Trophoblast cell (in vitro differentiated cells and primary cell): Measurements from ENCODE around the gene NHERF1.
A peak's percentile ranks its signal among the peaks of the same experiment; 100 is the strongest.

Experiments used
- DNase-seq, 2 donors: peaks; one replicate each; pipeline ENCODE4 v3.0.0-alpha.2; 2016
- H2AFZ ChIP-seq: 2 replicates; pipeline ENCODE4 v1.6.1; 2013; ENCODE audit warnings: low read length, moderate library complexity, mild to moderate bottlenecking; ENCODE audit not compliant: insufficient read depth, poor library complexity
- H2AK5ac ChIP-seq: 2 replicates; pipeline ENCODE4 v1.6.1; 2013; ENCODE audit warnings: mild to moderate bottlenecking, low read length
- H2BK120ac ChIP-seq: 2 replicates; pipeline ENCODE4 v1.6.1; 2013; ENCODE audit warnings: low read length, mild to moderate bottlenecking, moderate library complexity; ENCODE audit not compliant: insufficient read depth, poor library complexity
- H2BK12ac ChIP-seq: 2 replicates; pipeline ENCODE4 v1.6.1; 2013; ENCODE audit warnings: mild to moderate bottlenecking, low read length, moderate library complexity
- H2BK5ac ChIP-seq: 2 replicates; pipeline ENCODE4 v1.6.1; 2013; ENCODE audit warnings: low read length, low read depth, moderate library complexity, mild to moderate bottlenecking; ENCODE audit not compliant: poor library complexity
- H3K14ac ChIP-seq: 2 replicates; pipeline ENCODE4 v1.6.1; 2013; ENCODE audit warnings: mild to moderate bottlenecking, low read length
- H3K18ac ChIP-seq: 2 replicates; pipeline ENCODE4 v1.6.1; 2013; ENCODE audit warnings: mild to moderate bottlenecking, low read length
- H3K23ac ChIP-seq: 2 replicates; pipeline ENCODE4 v1.6.1; 2013; ENCODE audit warnings: low read length
- H3K27ac ChIP-seq: 2 replicates; pipeline ENCODE4 v1.5.1; 2013; ENCODE audit warnings: low read depth, mild to moderate bottlenecking, inconsistent platforms, low read length, moderate library complexity
- H3K27me3 ChIP-seq: 2 replicates; pipeline ENCODE4 v1.6.1; 2013; ENCODE audit warnings: inconsistent platforms, mild to moderate bottlenecking, low read length, moderate library complexity; ENCODE audit not compliant: insufficient read depth
- H3K36me3 ChIP-seq, 2 experiments: 1 replicate in 1 of 2; 2 replicates in 1 of 2; pipeline ENCODE4 v1.6.1; 2013; ENCODE audit warnings: low read length in 2 of 2, mild to moderate bottlenecking in 2 of 2, moderate library complexity in 1 of 2; ENCODE audit not compliant: insufficient read depth in 2 of 2, control insufficient read depth in 1 of 2
- H3K4ac ChIP-seq: 2 replicates; pipeline ENCODE4 v1.6.1; 2013; ENCODE audit warnings: low read depth, mild to moderate bottlenecking, low read length, moderate library complexity
- H3K4me1 ChIP-seq, 2 experiments: 1 replicate in 1 of 2; 2 replicates in 1 of 2; pipeline ENCODE4 v1.6.1; 2013; ENCODE audit warnings: low read length in 2 of 2, mild to moderate bottlenecking in 2 of 2, moderate library complexity in 1 of 2; ENCODE audit not compliant: insufficient read depth in 2 of 2, control insufficient read depth in 1 of 2
- H3K4me2 ChIP-seq: 2 replicates; pipeline ENCODE4 v1.6.1; 2013; ENCODE audit warnings: inconsistent platforms, mild to moderate bottlenecking, low read length, moderate library complexity
- H3K4me3 ChIP-seq: 2 replicates; pipeline ENCODE4 v1.5.1; 2013; ENCODE audit warnings: mild to moderate bottlenecking, low read depth, low read length, inconsistent platforms
- H3K79me1 ChIP-seq: one replicate; pipeline ENCODE4 v1.6.1; 2013; ENCODE audit warnings: low read length
- H3K79me2 ChIP-seq: 2 replicates; pipeline ENCODE4 v1.6.1; 2013; ENCODE audit warnings: low read length, mild to moderate bottlenecking; ENCODE audit not compliant: control insufficient read depth, insufficient read depth, poor library complexity
- H3K9ac ChIP-seq: 2 replicates; pipeline ENCODE4 v1.6.1; 2013; ENCODE audit warnings: mild to moderate bottlenecking, low read length
- H3K9me3 ChIP-seq: 2 replicates; pipeline ENCODE4 v1.6.1; 2013; ENCODE audit warnings: low read depth, mild to moderate bottlenecking, control low read depth, inconsistent platforms, low read length; ENCODE audit not compliant: insufficient read depth
- H4K12ac ChIP-seq: 2 replicates; pipeline ENCODE4 v1.6.1; 2013; ENCODE audit warnings: low read depth, mild to moderate bottlenecking, low read length, moderate library complexity
- H4K8ac ChIP-seq: 2 replicates; pipeline ENCODE4 v1.6.1; 2013; ENCODE audit warnings: low read depth, mild to moderate bottlenecking, low read length, moderate library complexity
- H4K91ac ChIP-seq: one replicate; pipeline ENCODE4 v1.6.1; 2013; ENCODE audit warnings: low read depth, mild to moderate bottlenecking, low read length, moderate library complexity
- WGBS: extraction: QIAGEN DNeasy Blood & Tissue Kit; methylation state at CpG from one replicate; pipeline ENCODE4 v1.1.7; 2013; ENCODE audit warnings: missing lambda C conversion rate; ENCODE audit not compliant: insufficient read length, insufficient coverage; ENCODE audit errors: extremely low coverage; 5-methylcytosine and 5-hydroxymethylcytosine counted together

The NHERF1 gene

DNA sequence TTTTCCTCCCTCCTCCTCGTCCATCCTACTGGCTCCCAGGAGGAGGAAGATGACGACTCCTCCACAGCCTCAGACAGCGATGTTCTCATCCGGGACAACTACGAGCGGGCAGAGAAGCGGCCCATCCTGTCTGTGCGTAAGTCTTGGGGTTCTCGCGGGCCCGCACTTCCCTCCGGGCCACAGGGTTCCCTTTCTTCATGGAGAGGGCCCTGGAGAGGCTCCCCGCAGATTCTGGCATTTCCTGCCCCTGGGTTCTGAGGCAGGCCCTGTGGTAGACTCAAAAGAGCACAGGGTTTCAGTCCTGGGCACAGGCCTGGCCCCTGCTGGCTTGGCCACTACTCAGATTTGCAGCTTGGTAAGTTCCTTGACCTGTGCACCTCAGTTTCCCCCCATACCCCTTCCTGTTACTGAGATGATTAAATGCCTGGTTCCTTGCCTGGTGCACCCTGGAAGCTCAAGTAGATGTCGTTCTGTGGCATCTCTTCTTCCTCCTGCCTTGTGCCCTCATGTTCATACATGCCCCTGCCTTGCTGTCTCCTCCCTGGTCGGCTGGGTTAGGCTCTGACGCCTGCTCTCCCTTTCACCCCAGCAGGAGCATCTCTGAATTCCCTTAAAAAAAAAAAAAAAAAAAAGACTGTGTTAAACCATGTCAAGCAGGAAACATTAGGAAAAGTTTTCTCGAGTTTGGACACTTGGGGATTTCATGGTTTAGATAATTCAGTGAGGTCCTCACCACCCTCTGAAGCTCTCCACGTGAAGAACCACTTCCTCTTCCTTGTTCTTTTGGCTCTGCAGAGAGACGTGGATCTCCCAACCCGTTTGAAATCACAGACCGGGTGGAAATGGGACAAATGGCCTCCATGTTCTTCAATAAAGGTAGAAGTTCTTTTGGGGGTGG lies 42.0 kb downstream of the NHERF1 start:
- no peak overlapping the region for H3K27ac ChIP-seq
- no peaks in the 10 kb centered on the region for H3K27me3 ChIP-seq
- H2AFZ ChIP-seq: no peak overlapping the region
- no peak overlapping the region for H3K18ac ChIP-seq
- no peak overlapping the region for H4K12ac ChIP-seq
- WGBS: no CpG with 5 or more reads among the region's 21 CpGs
- H4K91ac ChIP-seq: no peak overlapping the region
- no peaks in the 10 kb centered on the region for H3K79me1 ChIP-seq
- no peak overlapping the region for H3K14ac ChIP-seq
- no peak overlapping the region for H2BK5ac ChIP-seq
- peaks cover 37 to 48% of the 10 kb centered on the region in 2 experiments for H3K36me3 ChIP-seq
- no peak overlapping the region for H3K23ac ChIP-seq
- no peaks in the 10 kb centered on the region for H3K79me2 ChIP-seq
- peak in 1 of 2 donors; percentile 21 for DNase-seq
- H3K9me3 ChIP-seq: no peaks in the 10 kb centered on the region
- no peak overlapping the region for H2BK120ac ChIP-seq
- H3K4me3 ChIP-seq: no peak overlapping the region
- H2BK12ac ChIP-seq: no peak overlapping the region
- no peak overlapping the region for H3K4ac ChIP-seq
- H3K4me2 ChIP-seq: no peak overlapping the region
- no peak overlapping the region for H2AK5ac ChIP-seq
- H3K4me1 ChIP-seq: no peaks in the 10 kb centered on the region
- no peak overlapping the region for H3K9ac ChIP-seq
- no peak overlapping the region for H4K8ac ChIP-seq

DNA sequence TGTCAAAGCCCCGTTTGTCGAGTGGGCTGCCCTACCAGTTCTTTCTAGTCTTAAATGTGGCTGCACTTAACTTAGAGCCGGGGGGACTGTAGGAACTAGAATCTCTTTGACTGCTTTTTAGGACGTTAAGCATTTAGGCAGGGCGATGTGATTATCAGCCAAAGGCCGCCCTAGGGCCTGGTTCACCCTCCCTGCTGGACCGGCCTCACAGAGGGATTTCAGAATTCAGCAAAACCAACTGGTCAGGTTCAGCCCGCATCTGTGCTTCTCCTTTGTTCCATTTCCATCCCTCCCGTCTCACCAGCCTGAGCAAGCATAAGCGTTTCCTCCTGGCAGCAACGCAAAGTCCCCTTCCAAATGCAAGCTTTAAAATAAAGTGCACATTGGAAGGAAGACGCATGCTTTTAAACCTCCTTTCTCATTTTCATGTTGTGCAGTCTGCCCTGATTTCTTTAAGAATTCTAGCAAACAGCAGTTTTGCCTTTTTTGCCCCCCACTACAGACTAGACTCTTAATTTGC lies 44.2 kb downstream of the NHERF1 start:
- Histone ChIP-seq H4K8ac (no peak overlapping the region), H3K79me2 (no peaks in the 10 kb centered on the region), H4K91ac (no peak overlapping the region), H3K4me3 (no peak overlapping the region), H2BK5ac (no peak overlapping the region), H2AK5ac (no peak overlapping the region), H2BK12ac (no peak overlapping the region), H2BK120ac (no peak overlapping the region), H3K9ac (no peak overlapping the region), H3K27me3 (no peaks in the 10 kb centered on the region), H3K18ac (no peak overlapping the region), H3K4ac (no peak overlapping the region), H3K9me3 (no peaks in the 10 kb centered on the region), H3K36me3 (peaks cover 49 to 59% of the 10 kb centered on the region in 2 experiments), H2AFZ (no peak overlapping the region), H4K12ac (no peak overlapping the region), H3K4me2 (no peak overlapping the region), H3K14ac (no peak overlapping the region), H3K79me1 (no peaks in the 10 kb centered on the region), H3K4me1 (no peaks in the 10 kb centered on the region), H3K27ac (no peak overlapping the region), H3K23ac (no peak overlapping the region)
- DNase-seq: peak; percentile 46 to 75
- no CpG with 5 or more reads among the region's 12 CpGs for WGBS

DNA sequence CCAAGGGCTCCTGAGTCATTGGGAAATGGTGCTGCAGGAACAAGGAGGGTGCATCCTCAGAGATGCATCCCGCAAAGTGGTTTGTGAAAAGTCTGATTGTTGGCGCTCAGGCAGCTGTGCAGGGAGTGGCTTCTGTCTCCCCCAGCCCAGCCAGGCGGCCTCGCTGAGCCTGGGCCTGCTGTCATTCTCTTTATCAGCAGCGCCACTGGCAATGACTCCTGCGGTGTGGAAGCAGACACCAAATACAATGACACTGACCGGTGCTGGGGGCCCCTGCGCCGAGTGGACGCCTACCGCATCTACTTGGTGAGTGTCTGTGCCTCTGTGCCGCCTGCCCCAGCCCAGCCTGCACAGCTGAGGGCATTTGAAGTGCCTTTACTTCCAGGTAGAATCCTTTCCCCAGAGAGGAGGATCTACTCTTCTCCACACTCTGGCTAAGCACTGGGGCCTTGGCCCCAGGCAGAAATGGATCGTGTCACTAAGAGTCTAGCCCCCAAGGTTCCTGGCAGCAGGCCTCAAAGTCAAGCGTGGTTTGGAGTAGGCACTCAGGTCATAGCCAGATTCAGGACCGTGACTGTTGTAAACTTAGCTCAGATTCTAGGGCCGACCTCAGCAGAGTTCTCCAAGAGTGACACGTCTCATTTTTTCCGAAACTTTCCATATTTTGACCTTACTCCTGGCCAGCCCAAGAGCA lies 47.0 kb downstream of the NHERF1 start:
- no CpG with 5 or more reads among the region's 18 CpGs for WGBS
- H3K18ac ChIP-seq: no peak overlapping the region

DNA sequence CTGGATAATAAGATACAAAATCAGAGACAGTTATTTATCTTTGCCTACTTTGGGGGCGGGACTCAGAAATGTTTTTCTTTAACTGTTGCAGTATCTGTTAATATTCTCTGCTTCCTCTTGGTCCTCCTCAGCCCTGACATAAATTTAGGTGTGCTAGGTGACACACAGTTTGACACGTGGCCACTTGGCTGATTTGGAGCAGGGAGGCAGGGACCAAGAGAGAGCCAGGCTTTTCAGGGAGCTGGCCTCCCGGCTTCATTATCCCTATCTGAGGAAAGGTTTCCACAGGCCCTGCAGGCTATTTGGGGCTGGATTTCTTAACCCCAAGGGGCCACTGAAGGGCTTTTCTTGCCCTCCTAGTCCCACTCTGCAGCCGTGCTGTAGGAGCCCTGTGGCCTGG lies 47.8 kb downstream of the NHERF1 start:
- no peak overlapping the region for H3K4ac ChIP-seq
- H4K12ac ChIP-seq: no peak overlapping the region
- no peak overlapping the region for H4K8ac ChIP-seq
- H2AK5ac ChIP-seq: no peak overlapping the region
- H3K79me1 ChIP-seq: no peaks in the 10 kb centered on the region
- peaks cover 50 to 60% of the 10 kb centered on the region in 2 experiments for H3K36me3 ChIP-seq
- H3K9ac ChIP-seq: no peak overlapping the region
- H3K27me3 ChIP-seq: no peaks in the 10 kb centered on the region
- no peak overlapping the region for H3K4me2 ChIP-seq
- H3K4me1 ChIP-seq: peaks cover 11 to 14% of the 10 kb centered on the region in 2 experiments
- H3K18ac ChIP-seq: no peak overlapping the region
- H3K23ac ChIP-seq: no peak overlapping the region
- no peak overlapping the region for H2BK12ac ChIP-seq
- H2BK120ac ChIP-seq: no peak overlapping the region
- WGBS: no CpG with 5 or more reads among the region's 4 CpGs
- H3K27ac ChIP-seq: no peak overlapping the region
- no peak for DNase-seq
- H3K4me3 ChIP-seq: no peak overlapping the region
- H3K9me3 ChIP-seq: no peaks in the 10 kb centered on the region
- no peak overlapping the region for H2AFZ ChIP-seq
- no peak overlapping the region for H3K14ac ChIP-seq
- no peaks in the 10 kb centered on the region for H3K79me2 ChIP-seq
- no peak overlapping the region for H4K91ac ChIP-seq
- H2BK5ac ChIP-seq: no peak overlapping the region

More for the DNA sequence above, 47.0 kb downstream of the NHERF1 start:
- Histone ChIP-seq H4K8ac (no peak overlapping the region), H2BK120ac (no peak overlapping the region), H2BK12ac (no peak overlapping the region), H2BK5ac (no peak overlapping the region), H3K4me1 (peaks cover 6 to 10% of the 10 kb centered on the region in 2 experiments), H3K9ac (no peak overlapping the region), H3K4me3 (no peak overlapping the region), H3K23ac (no peak overlapping the region), H3K4me2 (no peak overlapping the region), H3K9me3 (no peaks in the 10 kb centered on the region), H3K27ac (no peak overlapping the region), H3K36me3 (peaks cover 56 to 61% of the 10 kb centered on the region in 2 experiments), H3K79me1 (no peaks in the 10 kb centered on the region), H4K91ac (no peak overlapping the region), H3K79me2 (no peaks in the 10 kb centered on the region), H3K14ac (no peak overlapping the region), H2AK5ac (no peak overlapping the region), H4K12ac (no peak overlapping the region), H2AFZ (no peak overlapping the region), H3K27me3 (no peaks in the 10 kb centered on the region), H3K4ac (no peak overlapping the region)
- no peak for DNase-seq
